Fibroblast of lung (primary cell): ENCODE data around the gene RNF152. TPM values are rescaled to one million over a fixed set of nuclear protein-coding genes. Genes with fewer than 3 reads are reported as not detected.

Experiments
- DNase-seq, 2 donors: peaks; one replicate each; pipeline versions ENCODE4 v3.0.0 to v3.0.0-alpha.2; 2010; ENCODE audit warnings: low read depth in 2 of 2
- H2AFZ ChIP-seq: 2 replicates; pipeline ENCODE4 v1.5.1; 2012; ENCODE audit warnings: low read length, control low read depth, inconsistent platforms
- H3K27ac ChIP-seq: 2 replicates; pipeline ENCODE4 v1.5.1; 2011; ENCODE audit warnings: low read length, control low read depth; ENCODE audit not compliant: insufficient read depth
- H3K27me3 ChIP-seq: 2 replicates; pipeline ENCODE4 v1.5.1; 2011; ENCODE audit warnings: mild to moderate bottlenecking, low read length; ENCODE audit not compliant: control insufficient read depth, insufficient read depth
- H3K36me3 ChIP-seq: 2 replicates; pipeline ENCODE4 v1.5.1; 2011; ENCODE audit warnings: low read length; ENCODE audit not compliant: control insufficient read depth, insufficient read depth
- H3K4me1 ChIP-seq: 2 replicates; pipeline ENCODE4 v1.5.1; 2011; ENCODE audit warnings: low read length; ENCODE audit not compliant: control insufficient read depth, insufficient read depth; ENCODE audit errors: extremely low read depth
- H3K4me2 ChIP-seq: 2 replicates; pipeline ENCODE4 v1.5.1; 2011; ENCODE audit warnings: low read length, control low read depth; ENCODE audit not compliant: insufficient read depth; ENCODE audit errors: extremely low read depth
- H3K4me3 ChIP-seq, 4 experiments: fragments of 200-600 bp in 1 of 4; sonication (generic) in 1 of 4; replicated peaks in 1 of 4; 2 replicates each; pipeline ENCODE4 v1.5.1; 2011 to 2016; ENCODE audit warnings: low read length in 4 of 4, low read depth in 3 of 4, mild to moderate bottlenecking in 3 of 4, control low read depth in 2 of 4, inconsistent platforms in 1 of 4, mixed read lengths in 1 of 4; ENCODE audit not compliant: insufficient read depth in 1 of 4; ENCODE audit errors: control extremely low read depth in 1 of 4
- H3K79me2 ChIP-seq: 2 replicates; pipeline ENCODE4 v1.5.1; 2012; ENCODE audit warnings: mild to moderate bottlenecking, low read length, inconsistent platforms; ENCODE audit not compliant: control insufficient read depth, insufficient read depth
- H3K9ac ChIP-seq: 2 replicates; pipeline ENCODE4 v1.5.1; 2011; ENCODE audit warnings: mild to moderate bottlenecking, low read length, control low read depth; ENCODE audit not compliant: insufficient read depth
- H3K9me3 ChIP-seq: 2 replicates; pipeline ENCODE4 v1.5.1; 2012; ENCODE audit warnings: low read depth, low read length; ENCODE audit not compliant: control insufficient read depth, insufficient read depth
- H4K20me1 ChIP-seq: 2 replicates; pipeline ENCODE4 v1.5.1; 2011; ENCODE audit warnings: low read length; ENCODE audit not compliant: control insufficient read depth, insufficient read depth; ENCODE audit errors: extremely low read depth
- CTCF ChIP-seq, 2 donors: IDR thresholded peaks in 1 of 2; conservative IDR thresholded peaks in 1 of 2; 1 replicate in 1 of 2; 2 replicates in 1 of 2; pipeline ENCODE4 v1.5.1; 2011 to 2012; ENCODE audit warnings: low read length in 2 of 2, control low read depth in 1 of 2, inconsistent platforms in 1 of 2, low read depth in 1 of 2, mild to moderate bottlenecking in 1 of 2
- EZH2 ChIP-seq: IDR thresholded peaks from 2 replicates; pipeline ENCODE4 v1.5.1; 2012; ENCODE audit warnings: low read length, control low read depth, mild to moderate bottlenecking; ENCODE audit errors: missing control alignments
- polyA plus RNA-seq, 2 donors: library from polyadenylated mRNA; depleted of rRNA in 1 of 2; stranded (reverse) in 1 of 2; unstranded in 1 of 2; fragments of >200 nt; gene quantifications; 2 replicates each; pipeline ENCODE4 v1.2.1, GENCODE V29; 2011 to 2012; ENCODE audit warnings: missing spikeins in 1 of 2
- total RNA-seq: library from RNA; depleted of rRNA; stranded (reverse); fragments of >200 nt; gene quantifications from 2 replicates; pipeline ENCODE4 v1.2.1, GENCODE V29; 2014

Gene RNF152
- total and polyA plus RNA-seq, 2 donors (not counting 1 experiment from before 2014, with no cell fraction given): 20.0 to 24.4 TPM

- no peak overlapping the region for H3K27ac ChIP-seq
Measured at GRCh38 chr18:61865466-61866175, 27.2 kb downstream of the RNF152 start.

GRCh38 chr18:61861372-61861771, 31.4 kb downstream of the RNF152 start:
- Histone ChIP-seq H3K27ac (no peak overlapping the region), H4K20me1 (no peaks in the 10 kb centered on the region), H3K9ac (no peak overlapping the region), H3K9me3 (no peaks in the 10 kb centered on the region), H3K4me1 (peaks cover 13% of the 10 kb centered on the region), H3K4me3 (no peak overlapping the region), H3K4me2 (no peak overlapping the region), H3K36me3 (no peaks in the 10 kb centered on the region), H3K27me3 (no peaks in the 10 kb centered on the region), H3K79me2 (peaks cover 58% of the 10 kb centered on the region), H2AFZ (no peak overlapping the region)
- no peak for DNase-seq
- TF ChIP-seq CTCF (conservative IDR thresholded peaks at IDR 0.05 in 1 of 2, IDR thresholded peaks at IDR 0.05 in 1 of 2; ENCODE audit: low read depth in 1 of 2, low read length in 2 of 2): no peak
- TF ChIP-seq EZH2: no peak

More at GRCh38 chr18:61865466-61866175, 27.2 kb downstream of the RNF152 start:
- no peaks in the 10 kb centered on the region for H3K36me3 ChIP-seq
- H3K27me3 ChIP-seq: no peaks in the 10 kb centered on the region
- TF ChIP-seq EZH2 (no peak), CTCF (conservative IDR thresholded peaks at IDR 0.05 in 1 of 2, IDR thresholded peaks at IDR 0.05 in 1 of 2; ENCODE audit: low read depth in 1 of 2, low read length in 2 of 2) (no peak)
- peak in 1 of 2 donors; percentile 14 for DNase-seq
- peaks cover 17% of the 10 kb centered on the region for H3K4me1 ChIP-seq
- no peak overlapping the region for H3K4me3 ChIP-seq
- H4K20me1 ChIP-seq: no peaks in the 10 kb centered on the region
- H3K4me2 ChIP-seq: no peak overlapping the region
- H3K9me3 ChIP-seq: no peaks in the 10 kb centered on the region
- H2AFZ ChIP-seq: no peak overlapping the region
- no peak overlapping the region for H3K9ac ChIP-seq
- H3K79me2 ChIP-seq: peaks cover 51% of the 10 kb centered on the region

GRCh38 chr18:61860302-61860701, 32.5 kb downstream of the RNF152 start:
- Histone ChIP-seq H3K27ac (peak overlapping the region; percentile 34), H3K36me3 (peaks cover 3% of the 10 kb centered on the region), H3K9ac (no peak overlapping the region), H3K79me2 (peaks cover 65% of the 10 kb centered on the region), H4K20me1 (no peaks in the 10 kb centered on the region), H3K4me1 (peaks cover 18% of the 10 kb centered on the region), H2AFZ (no peak overlapping the region), H3K27me3 (no peaks in the 10 kb centered on the region), H3K9me3 (no peaks in the 10 kb centered on the region), H3K4me2 (no peak overlapping the region), H3K4me3 (no peak overlapping the region)
- TF ChIP-seq EZH2: no peak
- TF ChIP-seq CTCF (conservative IDR thresholded peaks at IDR 0.05 in 1 of 2, IDR thresholded peaks at IDR 0.05 in 1 of 2; ENCODE audit: low read depth in 1 of 2, low read length in 2 of 2): no peak
- no peak for DNase-seq
